DND-41 (cell line): Measurements from ENCODE around the gene SPOCK2.

Experiments
- ATAC-seq: fragments of 200-7000 bp; cut with Tn5 transposase; 3 replicates; pipeline ENCODE4 v1.9.1; 2021; ENCODE audit warnings: low read depth; ENCODE audit not compliant: insufficient read depth
- DNase-seq: peaks from one replicate; pipeline ENCODE4 v3.0.0-alpha.2; 2020
- H2AFZ ChIP-seq: 2 replicates; pipeline ENCODE4 v1.6.0; 2012; ENCODE audit warnings: low read depth, low read length
- H3K27ac ChIP-seq: 2 replicates; pipeline ENCODE4 v1.5.1; 2012; ENCODE audit warnings: low read length, inconsistent platforms
- H3K27me3 ChIP-seq: fragments of 200-600 bp; sonication (generic); 2 replicates; pipeline ENCODE4 v1.6.0; 2012; ENCODE audit warnings: low read length, mild to moderate bottlenecking, inconsistent platforms; ENCODE audit not compliant: insufficient read depth, poor library complexity
- H3K36me3 ChIP-seq: 2 replicates; pipeline ENCODE4 v1.5.1; 2012; ENCODE audit warnings: low read length, inconsistent platforms; ENCODE audit not compliant: insufficient read depth
- H3K4me1 ChIP-seq: 2 replicates; pipeline ENCODE4 v1.5.1; 2012; ENCODE audit warnings: mild to moderate bottlenecking, low read length; ENCODE audit not compliant: insufficient read depth
- H3K4me2 ChIP-seq: 2 replicates; pipeline ENCODE4 v1.6.0; 2012; ENCODE audit warnings: mild to moderate bottlenecking, moderate library complexity, low read length, inconsistent platforms; ENCODE audit not compliant: insufficient read depth
- H3K4me3 ChIP-seq, 2 experiments: fragments of 200-600 bp in 1 of 2; shearing (Covaris generic) in 1 of 2; 2 replicates each; pipeline ENCODE4 v1.5.1; 2012 to 2016; ENCODE audit warnings: inconsistent platforms in 2 of 2, low read length in 2 of 2, mild to moderate bottlenecking in 2 of 2, low read depth in 1 of 2, moderate library complexity in 1 of 2
- H3K79me2 ChIP-seq: 2 replicates; pipeline ENCODE4 v1.6.0; 2012; ENCODE audit warnings: low read length, inconsistent platforms; ENCODE audit not compliant: insufficient read depth
- H3K9ac ChIP-seq: 2 replicates; pipeline ENCODE4 v1.6.0; 2012; ENCODE audit warnings: low read depth, mild to moderate bottlenecking, inconsistent platforms, low read length, moderate library complexity
- H3K9me3 ChIP-seq: 2 replicates; pipeline ENCODE4 v1.5.1; 2012; ENCODE audit warnings: low read length, moderate library complexity, mild to moderate bottlenecking, inconsistent platforms; ENCODE audit not compliant: insufficient read depth, severe bottlenecking
- H4K20me1 ChIP-seq: 2 replicates; pipeline ENCODE4 v1.6.0; 2012; ENCODE audit warnings: low read length; ENCODE audit not compliant: insufficient read depth
- CTCF ChIP-seq: IDR thresholded peaks from 2 replicates; pipeline ENCODE4 v1.5.1; 2012; ENCODE audit warnings: borderline replicate concordance, low read length, moderate library complexity, mild to moderate bottlenecking; ENCODE audit not compliant: poor library complexity, severe bottlenecking; ENCODE audit errors: extremely low read depth
- EZH2 ChIP-seq: IDR thresholded peaks from 3 replicates; pipeline ENCODE4 v1.6.1; 2012; ENCODE audit warnings: borderline replicate concordance, low read depth, mild to moderate bottlenecking, moderate library complexity, low read length, inconsistent platforms; ENCODE audit not compliant: severe bottlenecking

The SPOCK2 gene

GRCh38 chr10:72014197-72014596, 74.2 kb downstream of the SPOCK2 start:
- Histone ChIP-seq H3K9ac (no peak overlapping the region), H3K79me2 (no peaks in the 10 kb centered on the region), H3K4me2 (no peak overlapping the region), H3K36me3 (no peaks in the 10 kb centered on the region), H2AFZ (no peak overlapping the region), H3K4me3 (no peak overlapping the region), H3K27ac (no peak overlapping the region), H3K4me1 (no peaks in the 10 kb centered on the region), H4K20me1 (no peaks in the 10 kb centered on the region), H3K9me3 (no peaks in the 10 kb centered on the region), H3K27me3 (no peaks in the 10 kb centered on the region)
- no peak for DNase-seq
- no peak for ATAC-seq
- TF ChIP-seq EZH2, result no peak
- no peak for TF ChIP-seq CTCF

- no peaks in the 10 kb centered on the region for H3K4me1 ChIP-seq
- H3K4me3 ChIP-seq, result no peak overlapping the region
- no peak overlapping the region for H2AFZ ChIP-seq
- DNase-seq (no peak), ATAC-seq (no peak)
- no peaks in the 10 kb centered on the region for H3K27me3 ChIP-seq
- no peak for TF ChIP-seq CTCF
- TF ChIP-seq EZH2, result no peak
- no peak overlapping the region for H3K27ac ChIP-seq
- H3K36me3 ChIP-seq, result no peaks in the 10 kb centered on the region
- H3K79me2 ChIP-seq, result no peaks in the 10 kb centered on the region
- H4K20me1 ChIP-seq, result no peaks in the 10 kb centered on the region
- H3K4me2 ChIP-seq, result no peak overlapping the region
- H3K9me3 ChIP-seq, result no peaks in the 10 kb centered on the region
- no peak overlapping the region for H3K9ac ChIP-seq
Observed at GRCh38 chr10:72013202-72013945, 75.0 kb downstream of the SPOCK2 start.

GRCh38 chr10:72012796-72013195, 75.6 kb downstream of the SPOCK2 start:
- DNase-seq (no peak), ATAC-seq (no peak)
- Histone ChIP-seq H3K4me2 (no peak overlapping the region), H2AFZ (no peak overlapping the region), H3K27ac (no peak overlapping the region), H3K79me2 (no peaks in the 10 kb centered on the region), H3K36me3 (no peaks in the 10 kb centered on the region), H3K9me3 (no peaks in the 10 kb centered on the region), H3K27me3 (no peaks in the 10 kb centered on the region), H3K9ac (no peak overlapping the region), H4K20me1 (no peaks in the 10 kb centered on the region), H3K4me1 (no peaks in the 10 kb centered on the region), H3K4me3 (no peak overlapping the region)
- TF ChIP-seq CTCF, result no peak
- no peak for TF ChIP-seq EZH2
